Mesendoderm (in vitro differentiated cells): ENCODE data around the gene WNT4.

Experiments
- DNase-seq: peaks from one replicate; pipeline ENCODE4 v3.0.0; 2013
- H2AK5ac ChIP-seq: 2 replicates; pipeline ENCODE4 v1.6.1; 2013; ENCODE audit warnings: low read length, inconsistent platforms
- H2BK120ac ChIP-seq: 2 replicates; pipeline ENCODE4 v1.6.1; 2013; ENCODE audit warnings: low read depth, mild to moderate bottlenecking, low read length, moderate library complexity, mixed read lengths
- H2BK15ac ChIP-seq: replicated peaks from 2 replicates; pipeline ENCODE4 v1.6.1; 2013; ENCODE audit warnings: low read depth, mild to moderate bottlenecking, moderate library complexity
- H2BK5ac ChIP-seq: 2 replicates; pipeline ENCODE4 v1.6.1; 2013; ENCODE audit warnings: low read length, inconsistent platforms
- H3K18ac ChIP-seq: 2 replicates; pipeline ENCODE4 v1.6.1; 2013; ENCODE audit warnings: mild to moderate bottlenecking, low read length, mixed read lengths
- H3K23ac ChIP-seq: one replicate; pipeline ENCODE4 v1.6.1; 2013; ENCODE audit warnings: low read length
- H3K27ac ChIP-seq: 2 replicates; pipeline ENCODE4 v1.5.1; 2013; ENCODE audit warnings: low read depth, mild to moderate bottlenecking, inconsistent platforms, low read length, moderate library complexity
- H3K27me3 ChIP-seq: 2 replicates; pipeline ENCODE4 v1.6.1; 2013; ENCODE audit warnings: low read length, control low read depth, mild to moderate bottlenecking, inconsistent platforms; ENCODE audit not compliant: insufficient read depth, poor library complexity
- H3K36me3 ChIP-seq: 2 replicates; pipeline ENCODE4 v1.6.1; 2013; ENCODE audit warnings: low read length, inconsistent platforms; ENCODE audit not compliant: control insufficient read depth, insufficient read depth
- H3K4ac ChIP-seq: one replicate; pipeline ENCODE4 v1.6.1; 2013; ENCODE audit warnings: low read depth, mild to moderate bottlenecking, low read length, moderate library complexity
- H3K4me1 ChIP-seq: 2 replicates; pipeline ENCODE4 v1.6.1; 2013; ENCODE audit warnings: low read depth, low read length, inconsistent platforms; ENCODE audit not compliant: control insufficient read depth
- H3K4me2 ChIP-seq: 2 replicates; pipeline ENCODE4 v1.6.1; 2013; ENCODE audit warnings: low read length
- H3K4me3 ChIP-seq: 2 replicates; pipeline ENCODE4 v1.5.1; 2013; ENCODE audit warnings: mild to moderate bottlenecking, low read length
- H3K56ac ChIP-seq: one replicate; pipeline ENCODE4 v1.6.1; 2013; ENCODE audit warnings: low read length
- H3K79me1 ChIP-seq: 2 replicates; pipeline ENCODE4 v1.6.1; 2013; ENCODE audit warnings: low read length, inconsistent platforms
- H3K79me2 ChIP-seq: 2 replicates; pipeline ENCODE4 v1.6.1; 2013; ENCODE audit warnings: mild to moderate bottlenecking, low read length; ENCODE audit not compliant: control insufficient read depth, insufficient read depth
- H3K9ac ChIP-seq: 2 replicates; pipeline ENCODE4 v1.6.1; 2013; ENCODE audit warnings: low read length, inconsistent platforms
- H4K5ac ChIP-seq: one replicate; pipeline ENCODE4 v1.6.1; 2013; ENCODE audit warnings: low read length
- H4K8ac ChIP-seq: one replicate; pipeline ENCODE4 v1.6.1; 2013; ENCODE audit warnings: low read depth, mild to moderate bottlenecking, control low read depth, low read length, moderate library complexity
- WGBS: extraction: QIAGEN DNeasy Blood & Tissue Kit; methylation state at CpG from one replicate; pipeline ENCODE4 v1.1.7; 2013; ENCODE audit warnings: low lambda C conversion rate, missing lambda C conversion rate; ENCODE audit not compliant: insufficient coverage; ENCODE audit errors: extremely low coverage; 5-methylcytosine and 5-hydroxymethylcytosine counted together

The WNT4 gene

GRCh38 chr1:22179197-22179803, 36.4 kb upstream of the WNT4 start:
- no peak overlapping the region for H4K8ac ChIP-seq
- no CpG with 5 or more reads among the region's 2 CpGs for WGBS

GRCh38 chr1:22177354-22178003, 34.6 kb upstream of the WNT4 start:
- Histone ChIP-seq H3K9ac (no peak overlapping the region), H3K23ac (no peak overlapping the region), H4K5ac (no peak overlapping the region), H3K79me1 (no peaks in the 10 kb centered on the region), H3K27ac (no peak overlapping the region), H3K4me1 (peaks cover 5% of the 10 kb centered on the region), H3K36me3 (no peaks in the 10 kb centered on the region), H2BK5ac (no peak overlapping the region), H3K4me3 (no peak overlapping the region), H4K8ac (no peak overlapping the region), H3K27me3 (no peaks in the 10 kb centered on the region), H2AK5ac (no peak overlapping the region), H2BK15ac (no peak overlapping the region), H3K4ac (no peak overlapping the region), H3K18ac (no peak overlapping the region), H2BK120ac (no peak overlapping the region), H3K4me2 (no peak overlapping the region), H3K56ac (no peak overlapping the region), H3K79me2 (no peaks in the 10 kb centered on the region)
- WGBS, result no CpG with 5 or more reads among the region's 9 CpGs
- no peak for DNase-seq

More at GRCh38 chr1:22179197-22179803, 36.4 kb upstream of the WNT4 start:
- H3K27ac ChIP-seq, result no peak overlapping the region
- H3K23ac ChIP-seq, result no peak overlapping the region
- no peak overlapping the region for H3K18ac ChIP-seq
- H3K36me3 ChIP-seq, result no peaks in the 10 kb centered on the region
- no peaks in the 10 kb centered on the region for H3K79me2 ChIP-seq
- no peak overlapping the region for H2BK15ac ChIP-seq
- no peak overlapping the region for H3K4me3 ChIP-seq
- no peaks in the 10 kb centered on the region for H3K79me1 ChIP-seq
- H4K5ac ChIP-seq, result no peak overlapping the region
- H2BK120ac ChIP-seq, result no peak overlapping the region
- H3K4me1 ChIP-seq, result peaks cover 5% of the 10 kb centered on the region
- H3K4me2 ChIP-seq, result no peak overlapping the region
- H2BK5ac ChIP-seq, result no peak overlapping the region
- no peak overlapping the region for H3K56ac ChIP-seq
- H2AK5ac ChIP-seq, result no peak overlapping the region
- H3K27me3 ChIP-seq, result no peaks in the 10 kb centered on the region
- DNase-seq, result no peak
- H3K4ac ChIP-seq, result no peak overlapping the region
- no peak overlapping the region for H3K9ac ChIP-seq

GRCh38 chr1:22176258-22176657, 33.4 kb upstream of the WNT4 start:
- DNase-seq, result no peak
- Histone ChIP-seq H3K27me3 (no peaks in the 10 kb centered on the region), H3K4me2 (no peak overlapping the region), H2BK5ac (no peak overlapping the region), H3K79me2 (no peaks in the 10 kb centered on the region), H3K4ac (no peak overlapping the region), H3K36me3 (no peaks in the 10 kb centered on the region), H4K8ac (no peak overlapping the region), H3K9ac (no peak overlapping the region), H3K27ac (no peak overlapping the region), H4K5ac (no peak overlapping the region), H3K79me1 (no peaks in the 10 kb centered on the region), H3K23ac (no peak overlapping the region), H2BK120ac (no peak overlapping the region), H2BK15ac (no peak overlapping the region), H3K18ac (no peak overlapping the region), H3K4me3 (no peak overlapping the region), H3K56ac (no peak overlapping the region), H2AK5ac (no peak overlapping the region), H3K4me1 (peaks cover 2% of the 10 kb centered on the region)
- WGBS, result no CpG with 5 or more reads among the region's 5 CpGs

GRCh38 chr1:22174446-22175220, 31.7 kb upstream of the WNT4 start:
- H3K27ac ChIP-seq, result no peak overlapping the region
- H3K36me3 ChIP-seq, result no peaks in the 10 kb centered on the region
- WGBS, result no CpG with 5 or more reads among the region's 9 CpGs
- H4K5ac ChIP-seq, result no peak overlapping the region
- H3K4me1 ChIP-seq, result peaks cover 2% of the 10 kb centered on the region
- H3K4ac ChIP-seq, result no peak overlapping the region
- H2BK15ac ChIP-seq, result no peak overlapping the region
- H3K23ac ChIP-seq, result no peak overlapping the region
- no peak overlapping the region for H4K8ac ChIP-seq
- H3K18ac ChIP-seq, result no peak overlapping the region
- no peak overlapping the region for H3K4me2 ChIP-seq
- H3K27me3 ChIP-seq, result no peaks in the 10 kb centered on the region
- H3K79me1 ChIP-seq, result no peaks in the 10 kb centered on the region
- H2BK5ac ChIP-seq, result no peak overlapping the region
- H3K9ac ChIP-seq, result no peak overlapping the region
- no peak overlapping the region for H2AK5ac ChIP-seq
- no peak overlapping the region for H3K4me3 ChIP-seq
- H2BK120ac ChIP-seq, result no peak overlapping the region
- H3K56ac ChIP-seq, result no peak overlapping the region
- H3K79me2 ChIP-seq, result no peaks in the 10 kb centered on the region
- DNase-seq, result no peak

- Histone ChIP-seq H3K79me2 (no peaks in the 10 kb centered on the region), H3K27me3 (no peaks in the 10 kb centered on the region), H3K79me1 (no peaks in the 10 kb centered on the region), H4K8ac (no peak overlapping the region), H2BK15ac (no peak overlapping the region), H3K4me1 (peaks cover 2% of the 10 kb centered on the region), H3K23ac (no peak overlapping the region), H3K9ac (no peak overlapping the region), H3K56ac (peak overlapping the region; percentile 42), H2BK5ac (no peak overlapping the region), H3K27ac (no peak overlapping the region), H3K4ac (no peak overlapping the region), H3K36me3 (no peaks in the 10 kb centered on the region), H3K18ac (no peak overlapping the region), H2BK120ac (no peak overlapping the region), H3K4me2 (no peak overlapping the region), H2AK5ac (peak overlapping the region; percentile 38), H3K4me3 (no peak overlapping the region), H4K5ac (no peak overlapping the region)
- peak; percentile 80 for DNase-seq
- WGBS, result no CpG with 5 or more reads among the region's 18 CpGs
Measured at GRCh38 chr1:22171951-22172715, 29.2 kb upstream of the WNT4 start.
